ENCODE data around the gene WDR35.

- TF ChIP-seq POLR2A (IDR thresholded peaks at IDR 0.05; ENCODE audit: low read length) (no peak), GATA1 (IDR thresholded peaks at IDR 0.05; ENCODE audit: low read depth, low read length) (no peak)
Measured at GRCh38 chr2:20027260-20027677, 37.4 kb upstream of the WDR35 start.
